NCI-H2171 treated with DMSO at 0.1 percent for 48 hours (cell line): ENCODE measurements around the gene BFAR.
"Not testable (repeated sequence)": the region's sequence is repeated elsewhere in the genome, so short reads cannot be mapped to it uniquely, and the experiment has no call there.

Experiments
- DNase-seq: peaks from one replicate; lab custom pipeline; 2025; lab: John Stamatoyannopoulos, UW

The BFAR gene

DNA sequence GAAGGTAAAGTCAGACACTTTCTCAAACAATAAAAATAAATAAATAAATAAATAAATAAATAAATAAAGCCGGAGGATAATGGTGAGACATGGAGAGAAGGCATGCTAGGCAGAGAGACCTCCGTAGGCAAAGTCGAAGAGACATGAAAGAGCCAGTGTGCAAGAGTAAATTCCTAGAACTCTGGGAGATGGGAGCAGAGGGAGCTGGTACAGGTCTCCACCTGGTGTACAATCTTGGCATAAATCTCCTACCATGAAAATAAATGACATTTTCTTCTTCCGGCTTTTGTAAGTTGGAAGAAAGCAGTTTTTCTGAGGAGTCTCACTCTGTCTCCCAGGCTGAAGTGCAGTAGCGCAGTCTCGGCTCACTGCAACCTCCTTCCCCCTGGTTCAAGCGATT is 69.1 kb downstream of the BFAR start:
- not testable (repeated sequence) for DNase-seq

DNA sequence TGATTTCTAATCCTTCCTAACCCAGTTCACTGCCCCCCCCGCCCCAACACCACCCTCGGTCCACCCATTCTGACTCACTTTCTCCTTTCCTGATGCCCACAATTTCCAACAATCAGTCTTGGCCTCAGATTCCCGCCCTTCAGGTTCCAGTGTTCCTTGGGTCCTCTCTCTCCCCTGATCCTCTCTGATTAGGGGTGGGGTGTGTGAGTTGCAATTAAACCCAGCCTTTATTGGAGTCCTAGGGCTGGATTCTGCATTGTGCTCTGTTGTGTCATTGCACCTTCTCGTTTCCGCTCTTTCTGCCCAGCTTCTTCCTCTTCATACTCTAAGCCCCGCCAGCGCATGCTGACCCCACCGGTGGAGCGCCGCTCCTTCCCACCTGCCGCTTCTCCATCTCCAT is 69.9 kb downstream of the BFAR start:
- not testable (repeated sequence) for DNase-seq

DNA sequence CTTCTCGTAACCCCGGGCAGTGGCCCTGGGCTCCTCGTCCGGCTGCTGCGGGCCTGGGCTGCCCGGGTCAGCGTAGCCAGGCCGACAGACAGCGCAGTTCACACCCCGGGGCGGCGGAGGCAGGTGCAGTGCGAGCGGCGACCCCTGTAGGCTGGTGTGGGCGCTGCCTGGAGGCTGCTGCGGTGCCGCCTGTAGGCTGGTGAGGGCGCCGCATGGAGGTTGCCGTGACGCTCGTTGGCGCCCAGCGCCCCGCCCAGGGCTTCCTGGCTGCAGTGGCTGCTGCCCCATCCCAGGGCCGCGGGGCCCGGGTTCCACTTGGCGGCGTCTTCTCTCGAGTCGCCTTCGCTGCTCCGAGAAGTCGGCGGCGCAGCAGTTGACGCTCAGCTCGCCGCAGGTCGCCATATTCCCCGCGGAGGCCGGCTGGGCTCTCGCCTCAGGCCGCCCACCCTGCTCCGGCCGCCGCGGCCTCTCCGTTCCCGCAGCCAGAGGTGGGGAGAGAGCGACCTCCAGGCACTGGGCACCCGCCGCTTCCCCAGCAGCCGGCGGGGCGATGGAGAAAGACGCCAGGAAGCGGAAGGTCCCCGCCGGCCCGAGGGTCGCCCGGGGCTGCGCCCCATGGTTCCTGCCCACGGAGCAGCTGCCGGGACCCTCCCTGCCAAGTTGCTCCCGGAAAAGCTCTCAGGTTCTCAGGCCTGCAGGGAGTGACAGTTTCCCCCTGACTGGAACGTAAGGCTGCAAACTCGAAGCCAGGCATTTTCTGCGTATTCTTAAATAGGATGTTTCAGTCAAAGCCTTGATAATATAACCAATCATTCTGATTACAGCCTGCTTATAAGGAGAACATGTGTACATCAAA is 70.6 kb downstream of the BFAR start, which contains the start of gene NPIPA3:
Gene NPIPA3 (plus strand): TSS at position 256 of the 856 bp plus-strand sequence. CDS start 5,533 bp downstream, outside the sequence.
- not testable (repeated sequence) for DNase-seq
